Measurements from ENCODE around the gene SPAG16. TPM values are rescaled to one million over a fixed set of nuclear protein-coding genes. Genes with fewer than 3 reads are reported as not detected.

SPAG16 gene
- total RNA-seq, 1 experiment from 2014 or later, result 0.30 TPM

DNA sequence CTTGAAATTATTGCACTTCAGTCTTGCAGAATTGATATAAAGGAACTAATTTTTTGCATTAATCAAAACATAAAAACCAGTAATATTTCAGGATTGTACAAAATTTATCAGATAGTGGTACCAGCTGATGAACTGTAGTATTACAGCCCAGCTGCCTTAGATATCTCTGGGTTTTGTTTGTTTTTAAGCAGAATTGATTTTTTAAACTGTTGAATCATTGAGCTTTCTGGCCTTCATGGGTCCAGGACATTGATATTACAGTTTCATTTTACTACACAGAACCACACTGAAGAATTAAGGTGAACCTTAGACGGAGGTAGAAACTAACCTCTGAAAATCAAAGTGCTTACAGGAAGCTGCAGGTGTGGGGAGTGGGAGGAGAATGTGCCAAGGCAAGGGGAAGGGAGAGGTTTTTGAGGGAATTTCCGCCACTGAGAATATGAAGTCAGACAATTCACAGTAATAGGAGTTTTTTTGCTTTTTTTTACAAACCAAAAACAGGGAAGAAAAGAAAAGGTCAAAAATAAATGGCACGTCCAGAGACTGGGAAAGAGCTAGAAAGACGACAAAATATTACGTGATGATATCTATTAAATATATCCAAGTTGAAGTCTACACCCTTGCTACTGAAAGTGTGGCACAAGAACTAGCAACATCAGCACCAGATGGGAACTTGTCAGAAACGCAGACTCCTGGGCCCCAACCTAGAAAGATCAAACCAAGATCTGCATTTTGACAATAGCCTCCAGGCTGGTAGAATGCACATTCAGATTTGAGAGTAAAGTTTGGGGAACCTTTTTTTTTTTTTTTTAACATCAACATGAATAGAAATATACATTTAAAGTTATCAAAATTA, 40.8 kb upstream of the SPAG16 start:
- ChIA-PET RAD21 (ENCODE audit: low non-redundant PET in 1 of 2, low total read pairs in 2 of 2, uncharacterized antibody in 2 of 2, unreplicated experiment in 2 of 2) (no interaction called here), CTCF (interaction anchor here (0.6 kb wide), 1 partner anchor 175 kb away, joined by 4 read pairs; no protein-coding TSS in a partner anchor), POLR2A (interaction anchor here (0.6 kb wide), 1 partner anchor 826 kb away, joined by 3 read pairs; no protein-coding TSS in a partner anchor)
- DNase-seq (ENCODE audit: low read depth, low spot score) (no peak), ATAC-seq (no peak)
- Histone ChIP-seq H3K27me3 (ENCODE audit: insufficient read depth, low read length) (no peaks in the 10 kb centered on the region), H3K4me2 (ENCODE audit: low read length) (no peak overlapping the region), H3K36me3 (ENCODE audit: control insufficient read depth in 1 of 2, insufficient read depth in 2 of 2, low read length in 2 of 2) (no peaks in the 10 kb centered on the region), H4K20me1 (ENCODE audit: insufficient read depth) (no peaks in the 10 kb centered on the region), H3K9me2 (ENCODE audit: insufficient read depth) (no peaks in the 10 kb centered on the region), H3K4me3 (replicated peaks in 1 of 2; ENCODE audit: low read depth in 1 of 2, low read length in 2 of 2) (no peak overlapping the region), H3K79me2 (ENCODE audit: insufficient read depth, low read length) (no peaks in the 10 kb centered on the region), H2AFZ (ENCODE audit: low read depth, low read length, poor library complexity, severe bottlenecking) (no peak overlapping the region), H3K9ac (ENCODE audit: low read length) (no peak overlapping the region), H3K4me1 (ENCODE audit: control insufficient read depth in 1 of 2, insufficient read depth in 2 of 2, low read length in 2 of 2) (peaks cover 10 to 14% of the 10 kb centered on the region in 2 experiments; a peak in 3 of 4 replicates), H3K9me3 (ENCODE audit: control insufficient read depth in 1 of 2, insufficient read depth in 1 of 2, low read depth in 1 of 2, low read length in 2 of 2) (no peaks in the 10 kb centered on the region), H3K27ac (ENCODE audit: low read depth, low read length) (no peak overlapping the region)
- intact Hi-C loops (cut with micrococcal nuclease), result loop anchor here (5.0 to 10.0 kb wide), 2 partner anchors 381 to 1071 kb away; no protein-coding TSS in a partner anchor
- TF ChIP-seq EGR1 (IDR thresholded peaks at IDR 0.05; ENCODE audit: low read depth) (no peak), CEBPB (IDR thresholded peaks at IDR 0.05; ENCODE audit: low read depth) (no peak), SP1 (IDR thresholded peaks at IDR 0.05; ENCODE audit: low read depth) (no peak), EZH2 (IDR thresholded peaks at IDR 0.05) (no peak), ZNF274 (IDR thresholded peaks at IDR 0.05; ENCODE audit: low read depth, low read length) (no peak), SRF (IDR thresholded peaks at IDR 0.05; ENCODE audit: low read depth) (no peak), FOSL1 (IDR thresholded peaks at IDR 0.05; ENCODE audit: low read depth) (no peak), EZH2phosphoT487 (IDR thresholded peaks at IDR 0.05; ENCODE audit: borderline replicate concordance) (no peak), RAD21 (IDR thresholded peaks at IDR 0.05; ENCODE audit: low read depth) (no peak), CBX3 (IDR thresholded peaks at IDR 0.05; ENCODE audit: low read depth) (no peak), TCF7L2 (IDR thresholded peaks at IDR 0.05; ENCODE audit: borderline replicate concordance, extremely low read depth, insufficient read depth, insufficient read length) (no peak), ELF1 (IDR thresholded peaks at IDR 0.05; ENCODE audit: borderline replicate concordance, low read depth) (no peak), ZFX (IDR thresholded peaks at IDR 0.05) (no peak), JUND (IDR thresholded peaks at IDR 0.05) (no peak)
- TF ChIP-seq, protein P1, sequence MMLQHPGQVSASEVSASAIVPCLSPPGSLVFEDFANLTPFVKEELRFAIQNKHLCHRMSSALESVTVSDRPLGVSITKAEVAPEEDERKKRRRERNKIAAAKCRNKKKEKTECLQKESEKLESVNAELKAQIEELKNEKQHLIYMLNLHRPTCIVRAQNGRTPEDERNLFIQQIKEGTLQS (IDR thresholded peaks at IDR 0.05), result no peak
- TF ChIP-seq, protein P2, sequence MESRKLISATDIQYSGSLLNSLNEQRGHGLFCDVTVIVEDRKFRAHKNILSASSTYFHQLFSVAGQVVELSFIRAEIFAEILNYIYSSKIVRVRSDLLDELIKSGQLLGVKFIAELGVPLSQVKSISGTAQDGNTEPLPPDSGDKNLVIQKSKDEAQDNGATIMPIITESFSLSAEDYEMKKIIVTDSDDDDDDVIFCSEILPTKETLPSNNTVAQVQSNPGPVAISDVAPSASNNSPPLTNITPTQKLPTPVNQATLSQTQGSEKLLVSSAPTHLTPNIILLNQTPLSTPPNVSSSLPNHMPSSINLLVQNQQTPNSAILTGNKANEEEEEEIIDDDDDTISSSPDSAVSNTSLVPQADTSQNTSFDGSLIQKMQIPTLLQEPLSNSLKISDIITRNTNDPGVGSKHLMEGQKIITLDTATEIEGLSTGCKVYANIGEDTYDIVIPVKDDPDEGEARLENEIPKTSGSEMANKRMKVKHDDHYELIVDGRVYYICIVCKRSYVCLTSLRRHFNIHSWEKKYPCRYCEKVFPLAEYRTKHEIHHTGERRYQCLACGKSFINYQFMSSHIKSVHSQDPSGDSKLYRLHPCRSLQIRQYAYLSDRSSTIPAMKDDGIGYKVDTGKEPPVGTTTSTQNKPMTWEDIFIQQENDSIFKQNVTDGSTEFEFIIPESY (IDR thresholded peaks at IDR 0.05; ENCODE audit: extremely low read depth, insufficient replicate concordance, low read length), result no peak
- TF ChIP-seq, protein P3, sequence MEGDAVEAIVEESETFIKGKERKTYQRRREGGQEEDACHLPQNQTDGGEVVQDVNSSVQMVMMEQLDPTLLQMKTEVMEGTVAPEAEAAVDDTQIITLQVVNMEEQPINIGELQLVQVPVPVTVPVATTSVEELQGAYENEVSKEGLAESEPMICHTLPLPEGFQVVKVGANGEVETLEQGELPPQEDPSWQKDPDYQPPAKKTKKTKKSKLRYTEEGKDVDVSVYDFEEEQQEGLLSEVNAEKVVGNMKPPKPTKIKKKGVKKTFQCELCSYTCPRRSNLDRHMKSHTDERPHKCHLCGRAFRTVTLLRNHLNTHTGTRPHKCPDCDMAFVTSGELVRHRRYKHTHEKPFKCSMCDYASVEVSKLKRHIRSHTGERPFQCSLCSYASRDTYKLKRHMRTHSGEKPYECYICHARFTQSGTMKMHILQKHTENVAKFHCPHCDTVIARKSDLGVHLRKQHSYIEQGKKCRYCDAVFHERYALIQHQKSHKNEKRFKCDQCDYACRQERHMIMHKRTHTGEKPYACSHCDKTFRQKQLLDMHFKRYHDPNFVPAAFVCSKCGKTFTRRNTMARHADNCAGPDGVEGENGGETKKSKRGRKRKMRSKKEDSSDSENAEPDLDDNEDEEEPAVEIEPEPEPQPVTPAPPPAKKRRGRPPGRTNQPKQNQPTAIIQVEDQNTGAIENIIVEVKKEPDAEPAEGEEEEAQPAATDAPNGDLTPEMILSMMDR (IDR thresholded peaks at IDR 0.05 in 2 of 3, conservative IDR thresholded peaks at IDR 0.05 in 1 of 3; ENCODE audit: borderline replicate concordance in 1 of 3, insufficient read depth in 1 of 3, low read depth in 2 of 3, low read length in 2 of 3), result no peak
- no TSS peak for BruUV-seq (replicated peaks)
